Hematopoietic multipotent progenitor cell treated with erythropoietin and hydrocortisone succinate and interleukin-3 and kit ligand, for 8 days (in vitro differentiated cells): ENCODE results near the gene HSP90AB1.

Source experiments
- DNase-seq: peaks from one replicate; pipeline ENCODE4 v3.0.0-alpha.2; 2015

HSP90AB1 gene

GRCh38 chr6:44292661-44293365, 45.9 kb downstream of the HSP90AB1 start:
- DNase-seq: no peak

- no peak for DNase-seq
Observed at GRCh38 chr6:44294832-44295791, 48.2 kb downstream of the HSP90AB1 start.

- DNase-seq: peak; percentile 16
Observed at GRCh38 chr6:44297063-44298038, 50.5 kb downstream of the HSP90AB1 start.

GRCh38 chr6:44298055-44298803, 51.3 kb downstream of the HSP90AB1 start:
- DNase-seq: no peak

- DNase-seq: no peak
Observed at GRCh38 chr6:44298864-44299263, 52.0 kb downstream of the HSP90AB1 start.

GRCh38 chr6:44300292-44300823, 53.5 kb downstream of the HSP90AB1 start:
- no peak for DNase-seq

GRCh38 chr6:44301106-44301505, 54.2 kb downstream of the HSP90AB1 start:
- DNase-seq: no peak

GRCh38 chr6:44301782-44302564, 55.1 kb downstream of the HSP90AB1 start:
- DNase-seq: no peak

- no peak for DNase-seq
Observed at GRCh38 chr6:44302856-44303255, 56.0 kb downstream of the HSP90AB1 start.
